ENCODE data around the gene CMYA5.

The CMYA5 gene

GRCh38 chr5:79746642-79747569, 57.3 kb downstream of the CMYA5 start:
- TF ChIP-seq EZH2phosphoT487 (IDR thresholded peaks at IDR 0.05; ENCODE audit: low read depth) (no peak), CTCF (IDR thresholded peaks at IDR 0.05; ENCODE audit: low read depth, low read length) (no peak)
- Histone ChIP-seq H3K27me3 (ENCODE audit: low read depth, low read length) (no peaks in the 10 kb centered on the region), H4K20me1 (ENCODE audit: insufficient read depth, low read length) (no peaks in the 10 kb centered on the region), H3K4me1 (ENCODE audit: low read length) (peaks cover 62% of the 10 kb centered on the region), H3K4me3 (ENCODE audit: low read length) (no peak overlapping the region), H2AFZ (ENCODE audit: low read depth, low read length) (peak overlapping the region; percentile 25; the same call in 1 of the 2 replicates), H3K79me2 (ENCODE audit: low read length) (no peaks in the 10 kb centered on the region), H3K9ac (ENCODE audit: low read length) (no peak overlapping the region), H3K4me2 (ENCODE audit: low read length) (0 out of 2 replicates have a peak overlapping the region, but pooled peaks have one; percentile 11), H3K27ac (ENCODE audit: low read length) (no peak overlapping the region), H3K9me3 (ENCODE audit: insufficient read depth, low read length) (no peaks in the 10 kb centered on the region), H3K36me3 (replicated peaks; ENCODE audit: low read depth, low read length) (no peaks in the 10 kb centered on the region)

GRCh38 chr5:79750611-79751510, 61.2 kb downstream of the CMYA5 start:
- Histone ChIP-seq H4K20me1 (ENCODE audit: insufficient read depth, low read length) (no peaks in the 10 kb centered on the region), H3K27ac (ENCODE audit: low read length) (peak overlapping the region; percentile 51; the same call in 1 of the 2 replicates), H3K4me1 (ENCODE audit: low read length) (peaks cover 76% of the 10 kb centered on the region), H3K4me3 (ENCODE audit: low read length) (no peak overlapping the region), H3K36me3 (replicated peaks; ENCODE audit: low read depth, low read length) (no peaks in the 10 kb centered on the region), H3K9ac (ENCODE audit: low read length) (no peak overlapping the region), H3K79me2 (ENCODE audit: low read length) (no peaks in the 10 kb centered on the region; the same call in 1 of the 2 replicates), H3K27me3 (ENCODE audit: low read depth, low read length) (no peaks in the 10 kb centered on the region), H3K4me2 (ENCODE audit: low read length) (peak overlapping the region; percentile 35; the same call in 1 of the 2 replicates), H2AFZ (ENCODE audit: low read depth, low read length) (no peak overlapping the region), H3K9me3 (ENCODE audit: insufficient read depth, low read length) (no peaks in the 10 kb centered on the region)
- TF ChIP-seq EZH2phosphoT487 (IDR thresholded peaks at IDR 0.05; ENCODE audit: low read depth) (no peak), CTCF (IDR thresholded peaks at IDR 0.05; ENCODE audit: low read depth, low read length) (no peak)

- H4K20me1 ChIP-seq (ENCODE audit: insufficient read depth, low read length): no peaks in the 10 kb centered on the region
- TF ChIP-seq CTCF (IDR thresholded peaks at IDR 0.05; ENCODE audit: low read depth, low read length): no peak
- no peak for TF ChIP-seq EZH2phosphoT487 (IDR thresholded peaks at IDR 0.05; ENCODE audit: low read depth)
- H2AFZ ChIP-seq (ENCODE audit: low read depth, low read length): no peak overlapping the region
- peak overlapping the region; percentile 77 for H3K4me3 ChIP-seq (ENCODE audit: low read length)
- peak overlapping the region; percentile 76 for H3K9ac ChIP-seq (ENCODE audit: low read length)
- peaks cover 60% of the 10 kb centered on the region for H3K4me1 ChIP-seq (ENCODE audit: low read length)
- H3K27me3 ChIP-seq (ENCODE audit: low read depth, low read length): no peaks in the 10 kb centered on the region
- H3K4me2 ChIP-seq (ENCODE audit: low read length): peak overlapping the region; percentile 80
- H3K36me3 ChIP-seq (replicated peaks; ENCODE audit: low read depth, low read length): no peaks in the 10 kb centered on the region
- H3K9me3 ChIP-seq (ENCODE audit: insufficient read depth, low read length): no peaks in the 10 kb centered on the region
- H3K27ac ChIP-seq (ENCODE audit: low read length): peak overlapping the region; percentile 97
- peaks cover 3% of the 10 kb centered on the region; the same call in 1 of the 2 replicates for H3K79me2 ChIP-seq (ENCODE audit: low read length)
Measured at GRCh38 chr5:79753092-79753491, 63.5 kb downstream of the CMYA5 start.
